Kidney (tissue), 14 donors: ENCODE results near the gene ASB6. TPM values are rescaled to one million over a fixed set of nuclear protein-coding genes. Genes with fewer than 3 reads are reported as not detected.

Source experiments
- DNase-seq, 5 donors: peaks; one replicate each; pipeline ENCODE4 v3.0.0-alpha.2; 2013 to 2020
- FAIRE-seq: peaks from 2 replicates; lab custom pipeline; 2012; peaks lifted over from hg19 to GRCh38; lab: Jason Lieb, UNC
- H3K27ac ChIP-seq, 2 donors: one replicate each; pipeline ENCODE4 v1.7.0; 2013; ENCODE audit warnings: low read depth in 2 of 2, low read length in 2 of 2, inconsistent platforms in 1 of 2
- H3K27me3 ChIP-seq: one replicate; pipeline ENCODE4 v1.7.1; 2013; ENCODE audit warnings: low read length, inconsistent platforms; ENCODE audit not compliant: control insufficient read depth, insufficient read depth
- H3K36me3 ChIP-seq, 3 donors: one replicate each; pipeline versions ENCODE4 v1.7.0 to v1.7.1; 2013; ENCODE audit warnings: low read length in 3 of 3, control low read depth in 1 of 3, inconsistent platforms in 1 of 3; ENCODE audit not compliant: insufficient read depth in 3 of 3, control insufficient read depth in 2 of 3
- H3K4me1 ChIP-seq, 3 donors: one replicate each; pipeline versions ENCODE4 v1.7.0 to v1.7.1; 2013; ENCODE audit warnings: low read length in 3 of 3, inconsistent platforms in 1 of 3, low read depth in 1 of 3; ENCODE audit not compliant: control insufficient read depth in 2 of 3, insufficient read depth in 2 of 3
- H3K4me3 ChIP-seq, 3 donors: one replicate each; pipeline versions ENCODE4 v1.7.0 to v1.8.1; 2013; ENCODE audit warnings: low read length in 3 of 3, control low read depth in 1 of 3, inconsistent platforms in 1 of 3
- H3K9ac ChIP-seq, 3 donors: one replicate each; pipeline versions ENCODE4 v1.7.0 to v1.7.1; 2013; ENCODE audit warnings: low read length in 3 of 3, control low read depth in 1 of 3, inconsistent platforms in 1 of 3
- H3K9me3 ChIP-seq, 3 donors: one replicate each; pipeline versions ENCODE4 v1.7.0 to v1.7.1; 2013; ENCODE audit warnings: low read length in 3 of 3, control low read depth in 1 of 3, inconsistent platforms in 1 of 3; ENCODE audit not compliant: control insufficient read depth in 2 of 3, insufficient read depth in 1 of 3
- CTCF ChIP-seq: IDR thresholded peaks from 3 replicates; pipeline ENCODE4 v1.5.1; 2012; ENCODE audit warnings: mild to moderate bottlenecking, moderate library complexity, borderline replicate concordance; ENCODE audit not compliant: insufficient read depth; ENCODE audit errors: extremely low read depth
- intact Hi-C: fragments of 100-400 bp; cut with DNase I; formaldehyde crosslinking; loops from one replicate; pipeline ENCODE4 v1.11.1; 2022
- polyA plus RNA-seq: library from polyadenylated mRNA; stranded (reverse); fragments of 350-450 nt; fragmentation: Illumina TruSeq; extraction: RNeasy Lipid Tissue Mini Kit (QIAGEN cat#74804); gene quantifications from one replicate; pipeline ENCODE4 v1.2.3, GENCODE V29; 2014; ENCODE audit warnings: low read depth, low replicate concordance; ENCODE audit not compliant: insufficient read depth
- total RNA-seq: library from RNA; stranded (reverse); fragmentation: NEBNext Ultra II Directional; extraction: Animal tissue kit (Norgen Biotek cat#: 25700); gene quantifications from one replicate; pipeline ENCODE4 v1.2.1, GENCODE V29; 2021
- donor health status: control.
- donor health status: control.
- donor health status: control.
- donor health status: control.
- donor health status: control.
- donor health status: DM: yes; HTN: yes; CAD: no.
- donor health status: Normal renal cell carcinoma (clear cell type).

ASB6 gene
- total and polyA plus RNA-seq, 2 donors from 2014 or later: 18.1 to 22.5 TPM

DNA sequence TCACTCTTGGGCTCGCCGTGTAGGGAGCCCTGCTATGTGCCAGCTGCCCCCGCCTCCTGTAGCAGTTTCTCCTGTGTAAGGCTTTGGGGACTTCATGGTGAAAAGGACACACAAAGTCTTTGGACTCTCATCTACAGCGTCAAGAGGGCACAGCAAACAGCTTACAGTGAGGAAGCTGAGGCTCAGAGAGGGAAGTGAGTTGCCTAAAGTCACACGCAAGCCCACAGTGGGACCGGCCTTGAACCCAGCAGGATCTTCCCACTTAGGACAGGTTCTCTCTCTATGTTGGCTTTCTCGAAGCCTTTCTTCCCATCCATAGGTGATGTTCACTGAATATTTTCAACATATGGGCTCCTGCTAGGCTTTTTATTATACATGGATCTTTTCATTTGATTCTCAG, 13.7 kb upstream of the ASB6 start:
- H3K27ac ChIP-seq: no peak overlapping the region
- DNase-seq: no peak
- H3K36me3 ChIP-seq: no peaks in the 10 kb centered on the region
- H3K4me1 ChIP-seq: peaks cover 0 to 4% (median 0%) of the 10 kb centered on the region in 3 donors
- H3K27me3 ChIP-seq: no peaks in the 10 kb centered on the region
- no peak for TF ChIP-seq CTCF
- FAIRE-seq: no peak
- no peaks in the 10 kb centered on the region for H3K9me3 ChIP-seq
- H3K4me3 ChIP-seq: no peak overlapping the region
- intact Hi-C loops: no loop called here
- H3K9ac ChIP-seq: no peak overlapping the region

DNA sequence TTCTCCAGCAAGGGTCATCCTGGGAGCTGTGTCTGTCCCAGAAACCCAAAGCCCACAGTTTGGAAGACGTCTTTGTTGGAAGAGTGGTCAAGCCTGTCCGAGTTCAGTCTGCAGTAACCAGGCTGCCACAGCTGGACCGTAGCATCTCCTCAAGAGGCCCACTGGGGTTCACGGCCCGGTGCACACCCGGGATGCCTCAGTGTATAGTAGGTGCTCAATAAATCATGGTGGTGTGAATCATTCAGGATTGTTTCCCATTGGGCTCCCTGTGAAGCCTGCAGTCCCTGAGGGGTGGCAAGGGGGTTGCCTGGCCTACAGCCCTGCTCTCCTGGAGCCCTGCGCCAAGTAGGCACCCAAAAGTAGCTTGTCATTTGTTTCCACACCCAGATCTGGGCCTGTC, 13.2 kb upstream of the ASB6 start:
- DNase-seq (peak in 2 of 5 donors; percentile 31 to 39), FAIRE-seq (no peak)
- peaks cover 0 to 4% (median 0%) of the 10 kb centered on the region in 3 donors for H3K4me1 ChIP-seq
- H3K9ac ChIP-seq: no peak overlapping the region
- H3K9me3 ChIP-seq: no peaks in the 10 kb centered on the region
- no peak overlapping the region for H3K27ac ChIP-seq
- no peak overlapping the region for H3K4me3 ChIP-seq
- H3K27me3 ChIP-seq: no peaks in the 10 kb centered on the region
- TF ChIP-seq CTCF: no peak
- intact Hi-C loops: no loop called here
- no peaks in the 10 kb centered on the region for H3K36me3 ChIP-seq

- Histone ChIP-seq H3K27ac (no peak overlapping the region), H3K27me3 (no peaks in the 10 kb centered on the region)
Measured at GRCh38 chr9:129654554-129655040, 12.6 kb upstream of the ASB6 start.

More at GRCh38 chr9:129654554-129655040, 12.6 kb upstream of the ASB6 start:
- no peaks in the 10 kb centered on the region for H3K36me3 ChIP-seq
- DNase-seq (peak in 1 of 5 donors; percentile 68), FAIRE-seq (no peak)
- intact Hi-C loops: no loop called here
- H3K9me3 ChIP-seq: no peaks in the 10 kb centered on the region
- peak overlapping the region in 2 of 3 donors; percentile 12 to 16 for H3K9ac ChIP-seq
- H3K4me3 ChIP-seq: peak overlapping the region in 1 of 3 donors; percentile 43
- no peak for TF ChIP-seq CTCF
- peaks cover 0 to 4% (median 0%) of the 10 kb centered on the region in 3 donors for H3K4me1 ChIP-seq
